G401.6 (cell line): ENCODE measurements around the gene DDX39B.
A peak's percentile ranks its signal among the peaks of the same experiment; 100 is the strongest.
"Not testable (repeated sequence)": the region's sequence is repeated elsewhere in the genome, so short reads cannot be mapped to it uniquely, and the experiment has no call there.

Source experiments
- FAIRE-seq: peaks from 2 replicates; lab custom pipeline; 2012; peaks lifted over from hg19 to GRCh38; lab: Jason Lieb, UNC

DDX39B gene

GRCh38 chr6:31525932-31526591 lies 15.7 kb downstream of the DDX39B start:
- FAIRE-seq, result no peak

- FAIRE-seq, result no peak
Observed at GRCh38 chr6:31525553-31525931, 16.3 kb downstream of the DDX39B start.

- FAIRE-seq, result no peak
Observed at GRCh38 chr6:31521835-31522234, 20.0 kb downstream of the DDX39B start.

GRCh38 chr6:31513456-31514165 lies 28.2 kb downstream of the DDX39B start:
- FAIRE-seq, result no peak

- FAIRE-seq, result no peak
Observed at GRCh38 chr6:31510007-31510406, 31.8 kb downstream of the DDX39B start.

- FAIRE-seq, result not testable (repeated sequence)
Observed at GRCh38 chr6:31509036-31509435, 32.8 kb downstream of the DDX39B start.

- no peak for FAIRE-seq
Observed at GRCh38 chr6:31502586-31502985, 39.2 kb downstream of the DDX39B start.

- FAIRE-seq, result not testable (repeated sequence)
Observed at GRCh38 chr6:31499648-31500047, 42.2 kb downstream of the DDX39B start.

- no peak for FAIRE-seq
Observed at GRCh38 chr6:31498748-31499147, 43.1 kb downstream of the DDX39B start.

- peak; percentile 93 for FAIRE-seq
Observed at GRCh38 chr6:31497531-31498476, 44.0 kb downstream of the DDX39B start, which contains the start of gene MICB. Gene MICB (plus strand): TSS chr6:31498145. CDS start chr6:31498194, 49 bp downstream.

GRCh38 chr6:31496826-31497225 lies 45.0 kb downstream of the DDX39B start:
- not testable (repeated sequence) for FAIRE-seq

GRCh38 chr6:31495580-31495979 lies 46.2 kb downstream of the DDX39B start:
- no peak for FAIRE-seq

- peak; percentile 40 for FAIRE-seq
Observed at GRCh38 chr6:31493875-31494694, 47.7 kb downstream of the DDX39B start.

GRCh38 chr6:31493550-31493874 lies 48.3 kb downstream of the DDX39B start:
- not testable (repeated sequence) for FAIRE-seq

GRCh38 chr6:31490115-31490873 lies 51.5 kb downstream of the DDX39B start:
- FAIRE-seq, result no peak

GRCh38 chr6:31489086-31489485 lies 52.7 kb downstream of the DDX39B start:
- FAIRE-seq, result no peak

GRCh38 chr6:31487674-31488073 lies 54.1 kb downstream of the DDX39B start:
- not testable (repeated sequence) for FAIRE-seq

- peak; percentile 87 for FAIRE-seq
Observed at GRCh38 chr6:31486065-31486837, 55.6 kb downstream of the DDX39B start.

- no peak for FAIRE-seq
Observed at GRCh38 chr6:31485055-31485454, 56.7 kb downstream of the DDX39B start.

GRCh38 chr6:31483392-31483791 lies 58.4 kb downstream of the DDX39B start:
- FAIRE-seq, result no peak
